Keratinocyte (primary cell): ENCODE data around the gene HS3ST2. TPM values are rescaled to one million over a fixed set of nuclear protein-coding genes. Genes with fewer than 3 reads are reported as not detected.

Experiments used
- DNase-seq: peaks from one replicate; pipeline ENCODE4 v3.0.0-alpha.2; 2011; ENCODE audit warnings: low read depth, missing footprints, low spot score
- FAIRE-seq: peaks from 2 replicates; lab custom pipeline; 2011; peaks lifted over from hg19 to GRCh38; lab: Jason Lieb, UNC
- H2AFZ ChIP-seq: 2 replicates; pipeline ENCODE4 v1.6.0; 2012; ENCODE audit warnings: low read length, control low read depth, inconsistent platforms; ENCODE audit not compliant: control insufficient read depth
- H3K27ac ChIP-seq: 2 replicates; pipeline ENCODE4 v1.5.1; 2011; ENCODE audit warnings: low read length; ENCODE audit not compliant: control insufficient read depth, insufficient read depth
- H3K27me3 ChIP-seq: 3 replicates; pipeline ENCODE4 v1.6.0; 2011; ENCODE audit warnings: low read length; ENCODE audit not compliant: control insufficient read depth, insufficient read depth; ENCODE audit errors: extremely low read depth
- H3K36me3 ChIP-seq, 2 experiments: 2 replicates in 1 of 2; 3 replicates in 1 of 2; pipeline ENCODE4 v1.5.1; 2011; ENCODE audit warnings: low read length in 2 of 2, mild to moderate bottlenecking in 1 of 2; ENCODE audit not compliant: control insufficient read depth in 2 of 2, insufficient read depth in 2 of 2; ENCODE audit errors: extremely low read depth in 1 of 2
- H3K4me1 ChIP-seq: 3 replicates; pipeline ENCODE4 v1.5.1; 2011; ENCODE audit warnings: low read length; ENCODE audit not compliant: control insufficient read depth, insufficient read depth; ENCODE audit errors: extremely low read depth
- H3K4me2 ChIP-seq: 3 replicates; pipeline ENCODE4 v1.6.0; 2011; ENCODE audit warnings: low read depth, low read length; ENCODE audit not compliant: control insufficient read depth, insufficient read depth; ENCODE audit errors: extremely low read depth
- H3K4me3 ChIP-seq, 3 experiments: fragments of 200-600 bp in 1 of 3; sonication (generic) in 1 of 3; 2 replicates in 2 of 3; 3 replicates in 1 of 3; pipeline ENCODE4 v1.5.1; 2011 to 2016; ENCODE audit warnings: low read length in 3 of 3, mild to moderate bottlenecking in 3 of 3, control low read depth in 2 of 3, inconsistent platforms in 1 of 3, low read depth in 1 of 3, mixed read lengths in 1 of 3, mixed run types in 1 of 3, moderate library complexity in 1 of 3; ENCODE audit not compliant: control insufficient read depth in 2 of 3, insufficient read depth in 2 of 3; ENCODE audit errors: extremely low read depth in 1 of 3
- H3K79me2 ChIP-seq: 2 replicates; pipeline ENCODE4 v1.6.0; 2012; ENCODE audit warnings: low read length; ENCODE audit not compliant: control insufficient read depth, insufficient read depth
- H3K9ac ChIP-seq: 3 replicates; pipeline ENCODE4 v1.6.0; 2011; ENCODE audit warnings: low read length; ENCODE audit not compliant: control insufficient read depth, insufficient read depth; ENCODE audit errors: extremely low read depth
- H3K9me1 ChIP-seq: 3 replicates; pipeline ENCODE4 v1.6.0; 2011; ENCODE audit warnings: low read length; ENCODE audit not compliant: control insufficient read depth, insufficient read depth; ENCODE audit errors: extremely low read depth
- H3K9me3 ChIP-seq: 2 replicates; pipeline ENCODE4 v1.5.1; 2012; ENCODE audit warnings: low read depth, low read length; ENCODE audit not compliant: control insufficient read depth
- H4K20me1 ChIP-seq: 3 replicates; pipeline ENCODE4 v1.6.0; 2011; ENCODE audit warnings: low read length; ENCODE audit not compliant: control insufficient read depth, insufficient read depth; ENCODE audit errors: extremely low read depth
- CTCF ChIP-seq, 3 experiments: IDR thresholded peaks in 1 of 3; conservative IDR thresholded peaks in 1 of 3; optimal IDR thresholded peaks in 1 of 3; 2 replicates in 2 of 3; 3 replicates in 1 of 3; pipeline versions ENCODE3 to v1.5.1; 2011; ENCODE audit warnings: low read length in 3 of 3, mild to moderate bottlenecking in 3 of 3, moderate library complexity in 2 of 3, control low read depth in 1 of 3, inconsistent platforms in 1 of 3; ENCODE audit not compliant: insufficient read depth in 2 of 3; ENCODE audit errors: extremely low read depth in 1 of 3
- EZH2 ChIP-seq: IDR thresholded peaks from one replicate; pipeline ENCODE4 v1.6.1; 2012; ENCODE audit warnings: inconsistent platforms, mild to moderate bottlenecking, low read length, moderate library complexity
- dilution Hi-C: fragments of 300-500 bp; cut with MboI; formaldehyde crosslinking; loops from one replicate; pipeline ENCODE4 v1.7.0; 2020; ENCODE audit warnings: low sequenced_read_pairs; ENCODE audit not compliant: extremely low pct_ligation_motif_present
- polyA plus RNA-seq, 5 experiments: library from polyadenylated mRNA; depleted of rRNA in 3 of 5; stranded (reverse) in 3 of 5; stranded (forward) in 1 of 5; unstranded in 1 of 5; fragments of >200 nt; gene quantifications; 1 replicate in 1 of 5; 2 replicates in 3 of 5; 3 replicates in 1 of 5; pipeline versions ENCODE4 v1.2.1 to v1.2.3, GENCODE V29; 2011 to 2012; ENCODE audit warnings: missing spikeins in 2 of 5, low read depth in 1 of 5, low replicate concordance in 1 of 5

HS3ST2 gene
- polyA plus RNA-seq, 1 donor (not counting 4 experiments of a cell fraction or from before 2014, with no cell fraction given), result 6.3 TPM

- dilution Hi-C loops, result no loop called here
- Histone ChIP-seq H3K27me3 (no peaks in the 10 kb centered on the region), H3K79me2 (no peaks in the 10 kb centered on the region), H3K36me3 (no peaks in the 10 kb centered on the region), H3K4me3 (no peak overlapping the region), H3K4me2 (no peak overlapping the region), H3K9ac (no peak overlapping the region), H2AFZ (no peak overlapping the region), H3K4me1 (peaks cover 28% of the 10 kb centered on the region), H3K9me3 (no peaks in the 10 kb centered on the region), H4K20me1 (no peaks in the 10 kb centered on the region), H3K27ac (no peak overlapping the region), H3K9me1 (no peaks in the 10 kb centered on the region)
- DNase-seq (no peak), FAIRE-seq (no peak)
- TF ChIP-seq EZH2, result no peak
- no peak for TF ChIP-seq CTCF (optimal IDR thresholded peaks at IDR 0.05 in 1 of 3, IDR thresholded peaks at IDR 0.05 in 1 of 3, conservative IDR thresholded peaks at IDR 0.05 in 1 of 3; ENCODE audit: extremely low read depth in 1 of 3, insufficient read depth in 2 of 3, low read length in 3 of 3)
Measured at GRCh38 chr16:22784690-22785214, 29.2 kb upstream of the HS3ST2 start.

- Histone ChIP-seq H2AFZ (no peak overlapping the region), H3K27ac (no peak overlapping the region), H3K4me3 (no peak overlapping the region), H3K4me1 (peaks cover 28% of the 10 kb centered on the region), H3K79me2 (no peaks in the 10 kb centered on the region), H3K9me1 (no peaks in the 10 kb centered on the region), H4K20me1 (no peaks in the 10 kb centered on the region), H3K4me2 (no peak overlapping the region), H3K9ac (no peak overlapping the region), H3K27me3 (no peaks in the 10 kb centered on the region), H3K9me3 (no peaks in the 10 kb centered on the region), H3K36me3 (no peaks in the 10 kb centered on the region)
- dilution Hi-C loops, result no loop called here
- FAIRE-seq (no peak), DNase-seq (no peak)
- no peak for TF ChIP-seq EZH2
- TF ChIP-seq CTCF (optimal IDR thresholded peaks at IDR 0.05 in 1 of 3, IDR thresholded peaks at IDR 0.05 in 1 of 3, conservative IDR thresholded peaks at IDR 0.05 in 1 of 3; ENCODE audit: extremely low read depth in 1 of 3, insufficient read depth in 2 of 3, low read length in 3 of 3), result no peak
Measured at GRCh38 chr16:22785552-22785951, 28.4 kb upstream of the HS3ST2 start.
